Adrenal gland (tissue), 12 donors: ENCODE results near the gene EHMT2. TPM values are rescaled to one million over a fixed set of nuclear protein-coding genes. Genes with fewer than 3 reads are reported as not detected.

Experiments
- DNase-seq, 7 donors: peaks; one replicate each; pipeline ENCODE4 v3.0.0-alpha.2; 2019 to 2020
- H3K27ac ChIP-seq, 5 donors: fragments of 200-600 bp; sonication (generic) in 4 of 5; 1 replicate in 3 of 5; 2 replicates in 2 of 5; pipeline versions ENCODE4 v1.5.1 to v1.8.0; 2016 to 2020; ENCODE audit warnings: mild to moderate bottlenecking in 1 of 5
- H3K27me3 ChIP-seq: fragments of 200-600 bp; 2 replicates; pipeline ENCODE4 v1.8.0; 2021
- H3K36me3 ChIP-seq, 2 donors: fragments of 200-600 bp; replicated peaks in 1 of 2; 1 replicate in 1 of 2; 2 replicates in 1 of 2; pipeline versions ENCODE4 v1.5.1 to v1.8.0; 2018 to 2022
- H3K4me1 ChIP-seq, 2 donors: fragments of 200-600 bp; replicated peaks in 1 of 2; 1 replicate in 1 of 2; 2 replicates in 1 of 2; pipeline versions ENCODE4 v1.5.1 to v1.8.0; 2018 to 2021
- H3K4me3 ChIP-seq, 4 donors: fragments of 200-600 bp; sonication (generic) in 3 of 4; one replicate each; pipeline ENCODE4 v1.5.1; 2016 to 2018
- H3K9me3 ChIP-seq, 3 donors: fragments of 200-600 bp; sonication (generic) in 1 of 3; replicated peaks in 1 of 3; 1 replicate in 2 of 3; 2 replicates in 1 of 3; pipeline versions ENCODE4 v1.5.1 to v1.8.0; 2016 to 2021
- POLR2A ChIP-seq, 2 donors: fragments of 450-650 bp; IDR thresholded peaks; one replicate each; pipeline ENCODE4 v1.6.1; 2017; ENCODE audit warnings: antibody characterized with exemption in 2 of 2, mild to moderate bottlenecking in 2 of 2, moderate library complexity in 1 of 2
- WGBS, 4 donors: extraction: QIAGEN DNeasy Blood & Tissue Kit in 2 of 4; methylation state at CpG; one replicate each; pipeline versions ENCODE4 v1.1.5 to v1.1.7; 2013 to 2017; 5-methylcytosine and 5-hydroxymethylcytosine counted together
- intact Hi-C, 2 donors: fragments of 100-400 bp; cut with DNase I; formaldehyde crosslinking; loops; one replicate each; pipeline versions ENCODE4 v1.14.1 to v1.15.0; 2022 to 2023
- polyA plus RNA-seq, 3 donors: library from polyadenylated mRNA; stranded (reverse); fragments of 200-250 nt in 2 of 3; fragments of 350-450 nt in 1 of 3; fragmentation: Illumina TruSeq in 1 of 3; extraction: RNeasy Lipid Tissue Mini Kit (QIAGEN cat#74804) in 1 of 3; gene quantifications; one replicate each; pipeline ENCODE4 v1.2.3, GENCODE V29; 2013 to 2014
- total RNA-seq, 9 donors: library from RNA; depleted of rRNA in 4 of 9; stranded (reverse); fragments of >200 nt in 4 of 9; fragments of 120-200 nt in 1 of 9; fragmentation: NEBNext Ultra II Directional in 1 of 9; extraction: Animal tissue kit (Norgen Biotek cat#: 25700) in 1 of 9; gene quantifications; one replicate each; pipeline versions ENCODE4 v1.1.0 to v1.2.4, GENCODE V29; 2013 to 2023
- TF ChIP-seq, protein P1 (sequence below), 6 experiments: fragments of 450-650 bp in 4 of 6; fragments of 200-600 bp in 2 of 6; sonication (generic) in 1 of 6; IDR thresholded peaks; 1 replicate in 5 of 6; 2 replicates in 1 of 6; pipeline versions ENCODE4 v1.5.1 to v1.8.0; 2016 to 2021; ENCODE audit warnings: antibody characterized with exemption in 6 of 6, mild to moderate bottlenecking in 2 of 6, moderate library complexity in 1 of 6
- donor health status: healthy with polysubstance abuse.
- donor health status: Bipolar disorder and iron deficiency.
- donor health status: DM: yes; HTN: yes; CAD: no.
- donor health status: DM: no; HTN: no; CAD: no.
- donor health status: DM: no; HTN: no; CAD: no.
- donor health status: DM: yes; HTN: yes; CAD: no.

Gene EHMT2
- total and polyA plus RNA-seq, 12 donors: 16.8 to 107 (median 49.9) TPM

- Histone ChIP-seq H3K27ac (peak within 1 kb of the TSS in 1 of 5 donors; percentile 83), H3K4me1 (peaks cover 6 to 10% of the 10 kb centered on the region in 2 donors), H3K36me3 (peaks cover 0 to 43% of the 10 kb centered on the region in 2 donors), H3K4me3 (no peak within 1 kb of the TSS), H3K9me3 (no peaks in the 10 kb centered on the region), H3K27me3 (no peaks in the 10 kb centered on the region)
- intact Hi-C loops: no loop called here
- no peak for TF ChIP-seq POLR2A (IDR thresholded peaks at IDR 0.05)
- TF ChIP-seq, protein P1, sequence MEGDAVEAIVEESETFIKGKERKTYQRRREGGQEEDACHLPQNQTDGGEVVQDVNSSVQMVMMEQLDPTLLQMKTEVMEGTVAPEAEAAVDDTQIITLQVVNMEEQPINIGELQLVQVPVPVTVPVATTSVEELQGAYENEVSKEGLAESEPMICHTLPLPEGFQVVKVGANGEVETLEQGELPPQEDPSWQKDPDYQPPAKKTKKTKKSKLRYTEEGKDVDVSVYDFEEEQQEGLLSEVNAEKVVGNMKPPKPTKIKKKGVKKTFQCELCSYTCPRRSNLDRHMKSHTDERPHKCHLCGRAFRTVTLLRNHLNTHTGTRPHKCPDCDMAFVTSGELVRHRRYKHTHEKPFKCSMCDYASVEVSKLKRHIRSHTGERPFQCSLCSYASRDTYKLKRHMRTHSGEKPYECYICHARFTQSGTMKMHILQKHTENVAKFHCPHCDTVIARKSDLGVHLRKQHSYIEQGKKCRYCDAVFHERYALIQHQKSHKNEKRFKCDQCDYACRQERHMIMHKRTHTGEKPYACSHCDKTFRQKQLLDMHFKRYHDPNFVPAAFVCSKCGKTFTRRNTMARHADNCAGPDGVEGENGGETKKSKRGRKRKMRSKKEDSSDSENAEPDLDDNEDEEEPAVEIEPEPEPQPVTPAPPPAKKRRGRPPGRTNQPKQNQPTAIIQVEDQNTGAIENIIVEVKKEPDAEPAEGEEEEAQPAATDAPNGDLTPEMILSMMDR (IDR thresholded peaks at IDR 0.05): no peak
- no peak for DNase-seq
- 65 to 77% (median 74%) methylated on average over 18 of the region's 18 CpGs for WGBS, 4 donors
Measured at GRCh38 chr6:31878726-31879125, 18.8 kb downstream of the EHMT2 start, which contains the start of gene SLC44A4. Gene SLC44A4, minus strand, starts transcription at chr6:31878997. Its CDS starts 17 bp downstream, at chr6:31878980.

GRCh38 chr6:31878222-31878621, 19.3 kb downstream of the EHMT2 start:
- Histone ChIP-seq H3K36me3 (peaks cover 0 to 38% of the 10 kb centered on the region in 2 donors), H3K9me3 (no peaks in the 10 kb centered on the region), H3K4me3 (no peak overlapping the region), H3K27me3 (no peaks in the 10 kb centered on the region), H3K4me1 (peaks cover 6 to 10% of the 10 kb centered on the region in 2 donors), H3K27ac (no peak overlapping the region)
- 89 to 96% (median 92%) methylated on average over 3 of the region's 3 CpGs for WGBS, 4 donors
- DNase-seq: no peak
- intact Hi-C loops: no loop called here
- TF ChIP-seq, protein P1 (IDR thresholded peaks at IDR 0.05): no peak
- TF ChIP-seq POLR2A (IDR thresholded peaks at IDR 0.05): no peak

DNA sequence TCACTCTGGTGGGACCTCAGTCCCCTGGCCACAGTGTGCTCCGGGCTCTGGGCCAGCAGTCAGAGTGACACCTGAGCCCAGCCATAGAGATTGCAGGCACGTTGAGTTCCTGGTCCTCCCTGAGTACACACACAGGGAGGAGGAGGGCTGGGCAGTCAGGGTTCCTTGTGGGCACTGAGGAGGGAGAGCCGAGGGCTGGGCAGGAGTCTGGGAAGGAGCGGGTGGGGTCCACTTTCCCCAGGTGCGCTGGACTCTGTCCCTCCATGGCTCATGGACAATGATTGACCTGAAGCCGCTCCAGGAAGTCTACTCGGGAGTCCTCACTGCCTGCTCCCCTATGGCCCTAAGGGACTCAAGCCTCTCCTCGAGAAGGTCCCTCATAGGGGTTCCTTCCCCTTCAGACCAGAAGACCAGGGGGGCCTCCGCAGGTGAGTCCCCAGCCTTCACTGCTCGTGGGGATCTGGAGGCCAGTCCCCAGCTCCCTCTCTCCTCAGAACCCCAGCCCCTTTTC, 19.8 kb downstream of the EHMT2 start:
- 64 to 70% (median 66%) methylated on average over 8 to 10 of the region's 10 CpGs; no CpG with 5 or more reads in 1 of the 4 donors for WGBS, 4 donors
- Histone ChIP-seq H3K27ac (peak overlapping the region in 3 of 5 donors; percentile 44 to 83 (median 64)), H3K36me3 (peaks cover 0 to 33% of the 10 kb centered on the region in 2 donors), H3K4me1 (peaks cover 6 to 10% of the 10 kb centered on the region in 2 donors), H3K4me3 (no peak overlapping the region), H3K9me3 (no peaks in the 10 kb centered on the region), H3K27me3 (no peaks in the 10 kb centered on the region)
- intact Hi-C loops: no loop called here
- DNase-seq: peak in 2 of 7 donors; percentile 46 to 57
- TF ChIP-seq, protein P1 (IDR thresholded peaks at IDR 0.05): no peak
- TF ChIP-seq POLR2A (IDR thresholded peaks at IDR 0.05): no peak

DNA sequence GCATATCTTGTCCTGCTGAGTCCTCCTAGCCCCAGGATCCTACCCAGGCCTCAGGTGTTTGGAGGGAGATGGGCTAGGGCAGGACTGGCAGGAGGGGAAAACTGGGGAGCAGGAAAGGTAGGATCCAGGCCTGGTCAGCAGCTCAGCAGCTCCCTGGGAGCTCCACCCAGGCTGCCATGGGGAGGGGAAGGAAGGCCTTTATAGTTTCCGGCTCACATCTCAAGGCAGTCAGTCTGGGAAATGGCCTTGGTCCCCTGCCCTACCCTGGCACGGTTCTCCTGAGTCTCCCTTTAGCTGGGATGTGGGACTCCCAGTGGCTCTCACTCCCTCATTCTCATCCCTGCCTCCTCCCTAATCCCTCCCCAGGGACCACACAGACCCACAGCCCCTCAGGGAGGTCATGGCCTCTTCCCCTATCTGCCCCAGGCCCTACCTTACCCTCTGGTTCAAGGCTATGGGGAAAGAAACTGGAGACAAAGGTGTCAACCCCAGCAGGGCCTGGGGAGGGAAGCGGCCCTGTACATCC, 20.3 kb downstream of the EHMT2 start:
- TF ChIP-seq, protein P1 (IDR thresholded peaks at IDR 0.05): no peak
- TF ChIP-seq POLR2A (IDR thresholded peaks at IDR 0.05): peak in 1 of 2 donors; percentile 13
- peaks cover 4 to 10% of the 10 kb centered on the region in 2 donors for H3K4me1 ChIP-seq
- 21 to 45% (median 31%) methylated on average over 2 to 3 of the region's 3 CpGs for WGBS, 4 donors
- no peak overlapping the region for H3K4me3 ChIP-seq
- DNase-seq: peak in 6 of 7 donors; percentile 62 to 76 (median 76)
- peak overlapping the region in 3 of 5 donors; percentile 44 to 83 (median 64) for H3K27ac ChIP-seq
- intact Hi-C loops: no loop called here
- H3K27me3 ChIP-seq: no peaks in the 10 kb centered on the region
- peaks cover 0 to 28% of the 10 kb centered on the region in 2 donors for H3K36me3 ChIP-seq
- no peaks in the 10 kb centered on the region for H3K9me3 ChIP-seq
